ENCODE measurements around the gene LTBP1.

GRCh38 chr2:33013684-33014110 lies 66.9 kb downstream of the LTBP1 start:
- TF ChIP-seq, protein P1, sequence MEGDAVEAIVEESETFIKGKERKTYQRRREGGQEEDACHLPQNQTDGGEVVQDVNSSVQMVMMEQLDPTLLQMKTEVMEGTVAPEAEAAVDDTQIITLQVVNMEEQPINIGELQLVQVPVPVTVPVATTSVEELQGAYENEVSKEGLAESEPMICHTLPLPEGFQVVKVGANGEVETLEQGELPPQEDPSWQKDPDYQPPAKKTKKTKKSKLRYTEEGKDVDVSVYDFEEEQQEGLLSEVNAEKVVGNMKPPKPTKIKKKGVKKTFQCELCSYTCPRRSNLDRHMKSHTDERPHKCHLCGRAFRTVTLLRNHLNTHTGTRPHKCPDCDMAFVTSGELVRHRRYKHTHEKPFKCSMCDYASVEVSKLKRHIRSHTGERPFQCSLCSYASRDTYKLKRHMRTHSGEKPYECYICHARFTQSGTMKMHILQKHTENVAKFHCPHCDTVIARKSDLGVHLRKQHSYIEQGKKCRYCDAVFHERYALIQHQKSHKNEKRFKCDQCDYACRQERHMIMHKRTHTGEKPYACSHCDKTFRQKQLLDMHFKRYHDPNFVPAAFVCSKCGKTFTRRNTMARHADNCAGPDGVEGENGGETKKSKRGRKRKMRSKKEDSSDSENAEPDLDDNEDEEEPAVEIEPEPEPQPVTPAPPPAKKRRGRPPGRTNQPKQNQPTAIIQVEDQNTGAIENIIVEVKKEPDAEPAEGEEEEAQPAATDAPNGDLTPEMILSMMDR (IDR thresholded peaks at IDR 0.05): no peak
- no peak for TF ChIP-seq POLR2A (IDR thresholded peaks at IDR 0.05)

All from lower leg skin (tissue), 3 donors.